Ovary (tissue), 3 donors: ENCODE results near the gene YPEL4.

Source experiments
- CTCF ChIP-seq, 3 donors: fragments of 450-650 bp in 2 of 3; fragments of 200-600 bp in 1 of 3; IDR thresholded peaks; one replicate each; pipeline versions ENCODE4 v1.5.1 to v1.8.0; 2016 to 2022; ENCODE audit warnings: antibody characterized with exemption in 3 of 3, mild to moderate bottlenecking in 1 of 3
- POLR2A ChIP-seq: fragments of 450-650 bp; IDR thresholded peaks from one replicate; pipeline ENCODE4 v1.6.1; 2017; ENCODE audit warnings: antibody characterized with exemption, mild to moderate bottlenecking, moderate library complexity
- donor health status: DM: no; HTN: no; CAD: no.

DNA sequence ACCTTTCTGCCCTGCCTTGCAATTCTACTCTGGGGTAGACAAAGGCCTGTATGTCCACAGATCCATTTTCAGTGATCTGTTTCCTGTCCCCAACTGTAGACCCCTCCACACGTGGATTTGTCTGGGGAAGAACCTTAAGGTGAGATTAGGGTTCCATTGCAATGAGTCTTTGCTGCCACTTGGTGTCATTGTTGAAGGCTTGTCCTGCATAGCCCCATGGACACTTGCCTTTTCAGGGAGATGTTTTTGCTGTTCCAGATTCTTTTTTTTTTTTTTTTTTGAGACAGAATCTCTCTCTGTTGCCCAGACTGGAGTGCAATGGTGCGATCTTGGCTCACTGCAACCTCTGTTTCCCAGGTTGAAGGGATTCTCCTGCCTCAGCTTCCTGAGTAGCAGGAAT lies 30.4 kb downstream of the YPEL4 start:
- TF ChIP-seq CTCF (IDR thresholded peaks at IDR 0.05) (no peak), POLR2A (no peak)
